Femur (tissue), 1 donor: ENCODE measurements around the gene KREMEN2.
A peak's percentile ranks its signal among the peaks of the same experiment; 100 is the strongest.

Experiments used
- DNase-seq: peaks from one replicate; pipeline ENCODE4 v3.0.0-alpha.2; 2017

KREMEN2 gene

GRCh38 chr16:2981177-2981898, 17.3 kb downstream of the KREMEN2 start:
- no peak for DNase-seq

- no peak for DNase-seq
Observed at GRCh38 chr16:2981899-2982250, 17.8 kb downstream of the KREMEN2 start.

GRCh38 chr16:2982402-2982801, 18.3 kb downstream of the KREMEN2 start:
- DNase-seq = no peak

GRCh38 chr16:2983706-2984136, 19.6 kb downstream of the KREMEN2 start:
- peak; percentile 89 for DNase-seq

- peak; percentile 87 for DNase-seq
Observed at GRCh38 chr16:2985462-2985861, 21.4 kb downstream of the KREMEN2 start.

GRCh38 chr16:2985893-2986355, 21.8 kb downstream of the KREMEN2 start:
- DNase-seq = no peak

DNA sequence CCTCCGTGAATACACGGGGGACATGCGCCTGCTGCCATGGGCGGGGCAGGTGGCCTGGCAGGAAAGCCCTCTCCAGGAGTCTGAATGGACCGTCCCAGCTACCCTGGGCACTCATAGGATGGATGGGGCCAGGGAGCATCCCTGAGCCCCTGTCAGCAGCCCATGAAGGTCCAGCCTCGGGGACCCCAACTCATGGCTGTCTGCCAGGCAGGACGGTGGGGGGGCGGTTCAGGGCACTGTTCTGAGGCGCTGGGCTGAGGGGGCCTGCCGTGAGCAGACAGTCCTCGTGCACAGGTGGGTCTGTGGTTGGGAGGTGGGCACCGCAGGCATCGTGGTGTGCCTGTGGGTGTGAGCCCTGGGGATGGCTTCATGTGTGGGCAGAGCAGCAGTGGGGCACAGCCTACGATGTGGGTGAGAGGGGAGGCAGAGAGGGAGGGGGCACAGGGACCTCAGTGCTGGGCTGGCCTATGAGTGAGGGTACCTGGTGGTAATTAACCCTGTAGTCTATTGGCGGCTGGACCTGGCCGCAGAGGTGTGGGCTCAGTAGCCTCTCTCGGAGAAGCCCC, 22.6 kb downstream of the KREMEN2 start:
- DNase-seq = no peak

- no peak for DNase-seq
Observed at GRCh38 chr16:2987286-2987685, 23.2 kb downstream of the KREMEN2 start.

GRCh38 chr16:2987833-2988232, 23.8 kb downstream of the KREMEN2 start:
- DNase-seq = peak; percentile 74

DNA sequence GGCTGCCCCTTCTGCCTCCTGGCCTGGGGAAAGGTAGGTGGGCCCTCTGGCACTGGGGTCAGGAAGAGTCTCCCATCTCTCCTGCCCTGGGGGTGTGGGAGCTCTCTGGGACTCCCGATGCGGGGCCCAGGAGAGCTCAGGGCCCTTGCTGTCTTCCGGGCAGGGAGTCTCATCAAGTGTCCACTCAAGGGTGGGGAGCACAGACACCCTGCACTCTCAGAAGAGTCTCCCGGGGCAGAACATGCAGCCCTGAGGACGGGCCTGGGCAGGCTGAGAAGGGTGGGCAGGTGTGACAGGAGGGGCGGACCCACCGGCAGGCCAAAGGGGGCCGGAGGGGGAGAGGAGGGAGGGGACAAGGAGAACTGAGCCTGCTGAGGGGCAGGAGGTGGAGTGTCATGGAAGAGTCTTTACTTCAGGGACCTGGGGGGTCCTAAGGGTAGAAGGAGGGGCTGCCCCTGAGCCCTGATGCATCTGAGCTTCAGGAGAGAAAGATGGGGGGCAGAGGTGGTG, 24.6 kb downstream of the KREMEN2 start:
- DNase-seq = no peak

GRCh38 chr16:2990891-2991290, 26.8 kb downstream of the KREMEN2 start:
- no peak for DNase-seq

DNA sequence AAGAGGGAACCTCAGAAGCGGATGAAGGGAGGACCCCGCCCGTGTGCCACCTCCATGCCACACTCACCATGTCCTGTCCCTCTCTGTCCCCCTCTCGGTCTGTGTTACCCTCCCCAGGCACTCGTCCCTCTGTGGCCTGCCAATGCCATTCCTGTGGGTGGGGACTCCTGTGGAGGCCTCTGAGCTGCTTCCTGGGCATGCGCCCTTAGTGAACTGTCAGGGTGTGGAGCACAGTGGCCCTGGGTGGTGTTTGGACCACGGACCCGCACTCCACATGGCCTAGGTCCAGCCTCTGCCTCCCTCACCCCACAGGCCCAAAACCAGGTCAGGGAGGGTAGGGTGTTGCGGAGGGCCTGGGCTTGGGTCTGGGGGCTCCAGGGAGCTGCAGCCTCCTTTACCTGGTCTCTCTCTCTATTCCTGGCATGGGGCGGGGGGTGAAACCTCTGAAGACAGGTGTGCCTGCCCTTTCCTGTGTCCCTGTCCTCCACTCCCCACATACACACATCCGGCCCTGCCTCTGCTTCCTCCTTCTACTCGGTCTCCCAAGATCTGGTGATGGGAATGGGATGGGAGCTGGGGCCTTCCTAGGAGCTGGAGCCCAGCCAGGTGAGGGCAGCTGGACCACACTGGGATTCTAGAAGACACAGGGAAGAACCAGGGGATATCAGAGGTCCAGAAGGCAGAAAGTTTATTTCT, 27.6 kb downstream of the KREMEN2 start:
- DNase-seq = no peak

DNA sequence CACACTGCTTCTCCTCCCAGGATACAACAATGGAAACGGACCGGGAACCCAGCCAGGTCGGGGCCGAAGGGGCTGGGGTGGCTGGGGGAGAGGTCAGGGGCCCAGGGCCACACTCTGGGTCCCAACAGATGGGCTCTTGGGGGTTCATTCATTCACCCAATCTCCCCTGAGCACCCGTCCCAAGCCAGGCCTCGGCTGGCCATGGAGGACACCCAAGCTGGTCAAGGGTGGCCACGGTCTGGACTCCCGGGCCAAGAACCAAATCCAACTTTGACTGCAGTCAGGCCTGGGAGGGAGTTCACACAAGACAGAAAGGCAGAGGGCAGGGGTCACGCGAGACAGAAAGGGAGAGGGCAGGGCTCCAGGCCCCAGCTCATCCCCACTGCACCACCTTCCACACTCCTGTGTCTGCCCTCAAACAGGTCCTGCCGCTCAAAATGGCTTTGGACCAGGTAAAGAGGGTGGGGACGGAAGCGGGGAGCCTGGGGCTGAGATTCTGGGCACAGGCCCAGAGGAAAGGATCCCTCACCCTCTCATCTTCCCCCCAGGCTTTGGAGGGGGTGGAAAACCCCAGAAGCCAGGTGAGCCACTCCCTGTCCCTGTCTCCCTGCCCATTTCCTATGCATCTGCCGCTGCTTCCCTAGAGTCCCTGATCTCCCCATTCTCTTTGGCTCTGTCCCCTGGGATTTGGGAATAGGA, 28.5 kb downstream of the KREMEN2 start:
- no peak for DNase-seq

DNA sequence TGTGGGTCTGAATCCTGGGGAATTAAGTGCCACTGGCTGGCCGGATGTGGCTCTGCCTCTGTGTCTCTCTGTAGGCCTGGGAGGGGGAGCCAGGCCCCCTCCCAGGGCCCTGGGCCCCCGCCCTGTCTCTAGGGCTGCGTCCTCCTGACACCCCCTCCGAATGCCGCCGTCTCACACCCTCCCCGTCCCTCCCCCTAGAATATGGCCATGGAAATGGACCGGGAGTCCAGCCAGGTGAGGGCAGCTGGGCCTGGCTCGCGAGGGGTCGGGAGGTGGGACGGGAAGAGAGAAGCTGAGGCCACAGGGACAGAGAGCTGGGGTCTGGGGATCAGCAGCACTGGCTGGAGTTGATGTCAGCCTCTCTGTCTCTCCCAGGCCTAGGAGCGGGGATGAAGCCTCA, 32.2 kb downstream of the KREMEN2 start:
- no peak for DNase-seq

- no peak for DNase-seq
Observed at GRCh38 chr16:2999929-3000328, 35.9 kb downstream of the KREMEN2 start.

DNA sequence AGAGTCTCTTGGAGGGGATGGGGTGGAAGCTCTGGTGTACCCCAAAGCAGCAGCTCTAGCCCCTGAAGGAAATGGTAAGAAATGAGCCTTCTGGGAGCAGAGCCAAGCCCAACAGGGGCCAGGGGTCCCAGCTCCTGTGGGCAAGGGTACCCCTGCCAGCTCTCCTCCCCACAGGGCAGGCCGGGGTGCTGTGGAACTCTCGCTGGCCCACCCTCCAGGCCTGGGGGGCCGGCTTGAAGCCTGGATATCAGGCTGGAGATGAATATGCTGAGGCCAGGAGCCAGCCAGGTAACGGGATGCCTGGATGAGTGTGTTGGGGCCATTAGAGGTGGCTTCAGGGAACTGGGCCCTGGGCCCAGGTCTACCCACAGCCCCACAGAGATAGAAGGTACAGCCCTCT, 36.5 kb downstream of the KREMEN2 start:
- DNase-seq = no peak

DNA sequence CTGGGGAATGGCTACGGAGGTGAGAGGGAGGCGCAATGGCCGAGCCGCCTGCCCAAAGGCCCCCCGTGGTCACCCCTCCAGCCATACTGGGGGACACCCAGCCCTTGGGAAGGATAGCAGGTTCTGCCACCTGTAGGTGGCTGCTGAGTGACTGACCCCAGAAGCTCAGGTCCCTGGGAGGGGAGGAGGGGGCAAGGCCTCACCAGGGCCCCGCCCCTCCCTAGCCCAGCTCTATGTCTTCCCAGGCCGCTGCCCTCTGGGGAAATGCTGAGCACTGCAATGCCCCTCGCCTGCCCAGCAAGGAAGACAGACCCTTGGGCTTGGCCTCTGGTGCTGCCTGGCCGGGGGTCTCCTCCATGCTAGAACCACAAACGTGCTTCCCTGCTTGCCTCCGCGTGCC, 37.2 kb downstream of the KREMEN2 start:
- no peak for DNase-seq

GRCh38 chr16:3003582-3004270, 39.7 kb downstream of the KREMEN2 start:
- peak; percentile 98 for DNase-seq

DNA sequence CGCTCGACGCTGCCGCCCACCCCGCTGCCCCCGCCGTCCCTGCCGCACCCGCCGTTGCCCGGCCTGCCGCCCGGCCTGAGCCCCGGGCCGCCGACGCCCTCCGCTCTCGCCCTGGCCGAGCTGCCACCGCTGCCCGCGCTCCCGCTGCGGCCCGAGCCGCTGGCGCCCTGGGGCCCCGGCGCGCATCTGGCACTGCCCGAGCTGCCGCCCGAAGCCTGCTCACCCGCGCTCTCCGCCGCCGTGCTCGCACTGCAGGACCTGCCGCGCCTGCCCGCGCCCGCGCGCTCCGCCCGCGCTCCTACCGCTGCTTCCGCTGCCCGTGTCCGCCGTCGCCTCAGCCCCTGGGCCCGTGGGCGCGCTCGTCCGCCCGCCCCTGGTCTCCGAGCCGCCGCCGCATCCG, 40.2 kb downstream of the KREMEN2 start:
- DNase-seq = no peak

DNA sequence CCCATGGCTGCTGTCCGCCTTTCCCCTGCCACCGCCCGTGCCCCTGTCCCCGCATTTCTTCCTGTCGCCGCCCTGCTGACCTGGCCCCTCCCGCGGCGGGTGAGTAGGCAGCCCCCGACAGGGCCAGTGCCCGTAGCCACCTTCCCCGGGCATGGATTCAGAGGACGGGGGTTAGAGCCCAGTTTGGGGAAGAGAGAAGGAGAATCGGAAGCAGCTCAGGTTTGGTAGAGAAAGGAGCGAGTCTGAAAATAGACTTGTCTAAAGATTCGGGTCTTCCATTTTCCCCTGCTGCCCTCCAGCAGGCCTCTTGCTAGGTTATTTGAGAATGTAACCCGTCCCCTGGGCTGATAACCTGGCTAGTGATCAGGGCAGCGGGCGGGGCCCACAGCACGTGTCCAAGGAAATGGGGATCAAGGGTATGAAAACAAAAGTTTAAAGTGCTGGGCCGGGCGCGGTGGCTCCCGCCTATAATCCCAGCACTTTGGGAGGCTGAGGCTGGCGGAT, 40.8 kb downstream of the KREMEN2 start:
- no peak for DNase-seq

GRCh38 chr16:3007059-3007956, 43.2 kb downstream of the KREMEN2 start:
- DNase-seq = no peak
